ENCODE results near the gene PPARD.
"Not testable (repeated sequence)": the region's sequence is repeated elsewhere in the genome, so short reads cannot be mapped to it uniquely, and the experiment has no call there.

Gene PPARD

DNA sequence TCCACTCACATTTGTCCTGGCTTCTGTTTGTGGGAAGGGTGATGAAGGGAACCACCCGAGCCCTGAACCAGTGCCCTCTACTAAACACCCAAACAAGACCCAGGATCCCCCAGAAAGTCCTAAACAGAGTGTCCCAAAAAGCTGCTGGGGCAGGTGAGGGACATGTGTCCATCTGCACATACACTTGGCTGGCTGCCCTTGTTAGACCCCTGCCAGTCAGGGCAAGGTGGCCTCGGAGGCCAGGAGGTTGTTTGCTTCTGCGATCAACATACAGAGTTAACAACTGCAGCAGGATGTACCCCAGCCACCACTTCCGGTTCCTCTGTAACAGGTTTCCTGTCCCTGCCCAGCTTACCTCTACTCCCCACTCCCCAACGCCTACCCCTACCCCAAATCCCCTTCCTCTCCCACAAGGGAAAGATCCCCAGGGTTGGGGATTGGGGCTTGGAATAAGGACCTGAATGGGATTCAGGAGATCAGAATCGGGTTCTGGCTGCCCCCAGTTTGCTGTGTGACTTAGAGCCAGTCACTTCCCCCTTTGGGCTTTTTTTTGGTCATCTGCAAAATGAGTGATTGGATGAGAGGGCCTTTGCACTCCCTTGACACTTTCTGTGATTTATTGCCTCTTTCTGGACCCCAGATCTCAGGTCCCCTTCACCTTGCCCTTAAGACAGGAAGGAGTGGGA, 30.8 kb upstream of the PPARD start:
- Histone ChIP-seq H3K27ac (peak overlapping the region in 18 of 21 experiments; percentile 23 to 95 (median 70)), H3K4me3 (no peak overlapping the region)

- H3K27ac ChIP-seq: peak overlapping the region in 16 of 21 experiments; percentile 24 to 95 (median 70)
- H3K4me3 ChIP-seq: no peak overlapping the region
Measured at GRCh38 chr6:35312076-35312800, 30.1 kb upstream of the PPARD start.

DNA sequence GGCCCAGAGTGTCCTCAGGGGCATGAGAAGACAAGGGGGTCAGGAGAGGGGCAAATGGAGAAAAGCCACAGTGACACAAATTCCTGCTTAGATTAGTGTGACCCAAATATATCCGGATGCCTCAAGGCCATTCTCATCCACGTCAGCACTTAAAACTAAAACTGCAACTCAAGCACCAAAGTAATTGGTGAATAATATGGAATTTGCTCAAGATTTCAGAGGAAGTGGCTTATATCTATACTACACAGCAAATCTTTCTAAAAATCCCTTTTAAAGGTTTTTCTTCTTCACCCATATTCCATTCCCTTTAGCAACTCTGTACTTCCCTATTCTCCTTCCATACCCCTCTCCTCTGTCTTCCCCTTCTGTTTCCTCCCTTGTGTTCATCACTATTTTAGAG, 29.6 kb upstream of the PPARD start:
- peak overlapping the region in 9 of 21 experiments; percentile 59 to 95 (median 85) for H3K27ac ChIP-seq
- H3K4me3 ChIP-seq: no peak overlapping the region

GRCh38 chr6:35317483-35318195, 24.7 kb upstream of the PPARD start:
- peak overlapping the region in 1 of 21 experiments; percentile 3 for H3K27ac ChIP-seq
- H3K4me3 ChIP-seq: peak overlapping the region; percentile 6 to 52 (median 33)

DNA sequence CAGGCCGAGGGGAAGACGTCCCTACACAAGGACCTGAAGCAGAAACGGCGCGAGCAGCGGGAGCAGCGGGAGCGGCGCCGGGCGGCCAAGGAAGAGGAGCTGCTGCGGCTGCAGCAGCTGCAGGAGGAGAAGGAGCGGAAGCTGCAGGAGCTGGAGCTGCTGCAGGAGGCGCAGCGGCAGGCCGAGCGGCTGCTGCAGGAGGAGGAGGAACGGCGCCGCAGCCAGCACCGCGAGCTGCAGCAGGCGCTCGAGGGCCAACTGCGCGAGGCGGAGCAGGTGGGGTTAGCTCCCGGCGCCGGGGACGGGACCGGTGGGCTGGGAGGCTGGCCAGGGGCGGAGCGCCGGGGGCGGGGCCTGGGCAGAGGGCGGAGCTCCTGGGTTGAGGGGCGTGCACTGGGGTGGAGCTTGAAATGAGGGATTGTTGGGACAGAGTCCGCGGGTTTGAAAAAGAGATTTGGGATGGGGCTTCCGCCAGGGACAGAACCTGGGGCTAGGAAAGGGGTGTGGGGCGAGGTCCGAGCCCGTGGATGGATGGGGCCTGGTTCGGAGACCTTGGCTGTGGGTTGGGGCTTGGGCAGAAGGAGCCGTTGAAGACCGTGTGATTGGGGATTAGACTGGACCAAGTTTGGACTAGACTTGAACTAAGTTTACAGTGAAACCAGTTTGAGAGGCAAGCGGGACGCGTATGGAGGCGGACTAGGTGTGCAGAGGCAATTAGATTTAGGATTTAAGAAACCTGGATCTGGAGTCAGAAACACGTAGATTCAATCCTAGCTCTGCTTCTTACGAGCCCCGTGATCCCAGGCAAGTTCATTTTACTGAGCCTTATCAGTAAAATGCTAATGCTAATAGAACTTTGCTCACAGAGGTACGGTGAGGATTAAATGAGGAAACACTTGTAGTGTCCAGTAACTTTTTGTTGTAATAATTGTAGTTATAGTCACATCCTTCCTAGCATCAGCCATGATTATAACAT, 23.9 kb upstream of the PPARD start:
- Histone ChIP-seq H3K27ac (peak overlapping the region in 3 of 21 experiments; percentile 3 to 40 (median 10)), H3K4me3 (peak overlapping the region; percentile 6 to 52 (median 33))

- H3K27ac ChIP-seq: no peak overlapping the region
- no peak overlapping the region for H3K4me3 ChIP-seq
Measured at GRCh38 chr6:35319346-35320030, 22.9 kb upstream of the PPARD start.

DNA sequence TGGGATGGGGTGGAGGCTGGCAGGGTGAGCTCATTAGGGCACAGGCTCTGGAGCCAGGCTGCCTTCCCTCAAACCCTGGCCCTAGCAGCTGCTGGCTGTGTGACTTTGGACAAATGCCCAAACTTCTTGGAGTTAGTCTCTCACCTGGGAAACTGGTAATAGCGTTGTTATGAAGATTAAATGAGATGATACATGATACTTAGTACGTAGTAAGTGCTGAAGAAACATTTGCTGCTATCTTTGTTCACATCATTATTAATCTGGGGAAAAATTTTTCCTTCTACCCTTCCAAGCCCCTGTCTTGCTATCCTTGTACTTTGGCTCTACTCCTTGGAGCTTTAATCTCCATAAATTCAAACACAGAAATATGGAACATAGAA, 22.3 kb upstream of the PPARD start:
- no peak overlapping the region for H3K4me3 ChIP-seq
- H3K27ac ChIP-seq: no peak overlapping the region

- no peak overlapping the region for H3K4me3 ChIP-seq
- H3K27ac ChIP-seq: no peak overlapping the region
Measured at GRCh38 chr6:35321091-35321490, 21.3 kb upstream of the PPARD start.

- H3K4me3 ChIP-seq: no peak overlapping the region
Measured at GRCh38 chr6:35327349-35328027, 14.9 kb upstream of the PPARD start.

DNA sequence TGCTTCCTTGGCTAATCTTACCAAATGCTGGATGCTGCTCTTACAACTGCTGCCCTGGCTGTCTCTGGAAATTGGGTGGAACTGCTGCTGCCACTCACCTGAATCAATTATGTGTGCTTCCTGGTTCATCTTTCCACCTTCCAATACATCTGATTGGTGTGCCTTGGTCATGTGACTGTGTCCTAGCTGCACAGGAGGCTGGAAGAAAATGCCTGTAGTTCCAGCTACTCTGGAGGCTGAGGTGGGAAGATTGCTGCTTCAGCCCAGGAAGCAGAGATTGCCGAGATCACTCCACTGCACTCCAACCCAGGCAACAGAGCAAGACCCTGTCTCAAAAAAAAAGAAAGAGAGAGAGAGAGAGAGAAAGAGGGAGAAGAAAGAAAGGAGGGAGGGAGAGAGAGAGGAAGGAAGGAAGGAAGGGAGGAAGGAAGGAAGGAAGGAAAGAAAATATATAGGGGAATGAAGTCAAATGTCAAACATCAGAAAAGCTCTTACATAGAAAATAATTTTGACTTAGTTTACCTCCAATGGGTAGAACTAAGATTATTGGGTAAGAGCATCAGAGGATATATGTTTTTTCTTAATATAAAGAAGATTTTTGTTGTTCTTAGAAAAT, 14.1 kb upstream of the PPARD start:
- Histone ChIP-seq H3K27ac (peak overlapping the region in 1 of 21 experiments; percentile 17), H3K4me3 (no peak overlapping the region)

More at GRCh38 chr6:35327349-35328027, 14.9 kb upstream of the PPARD start:
- peak overlapping the region in 1 of 21 experiments; percentile 17 for H3K27ac ChIP-seq

DNA sequence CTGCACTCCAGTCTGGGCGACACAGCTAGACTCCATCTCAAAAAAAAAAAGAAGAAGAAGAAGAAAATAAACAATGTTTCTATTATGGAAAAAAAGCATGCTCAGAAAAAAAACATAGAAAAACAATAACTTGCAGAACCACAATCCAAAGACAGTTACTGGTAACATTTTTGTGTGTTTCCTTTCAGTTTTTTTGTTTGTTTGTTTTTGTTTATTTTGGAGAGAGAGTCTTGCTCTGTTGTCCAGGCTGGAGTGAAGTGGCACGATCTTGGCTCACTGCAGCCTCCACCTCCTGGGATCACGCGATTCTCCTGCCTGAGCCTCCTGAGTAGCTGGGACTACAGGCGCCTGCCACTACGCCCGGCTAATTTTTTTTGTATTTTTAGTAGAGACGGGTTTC, 13.4 kb upstream of the PPARD start:
- not testable (repeated sequence) for H3K27ac ChIP-seq, H3K4me3 ChIP-seq

GRCh38 chr6:35330541-35331119, 11.7 kb upstream of the PPARD start:
- Histone ChIP-seq H3K27ac (no peak overlapping the region), H3K4me3 (no peak overlapping the region)

- not testable (repeated sequence) for H3K4me3 ChIP-seq, H3K27ac ChIP-seq
Measured at GRCh38 chr6:35332074-35332887, 10.1 kb upstream of the PPARD start.

DNA sequence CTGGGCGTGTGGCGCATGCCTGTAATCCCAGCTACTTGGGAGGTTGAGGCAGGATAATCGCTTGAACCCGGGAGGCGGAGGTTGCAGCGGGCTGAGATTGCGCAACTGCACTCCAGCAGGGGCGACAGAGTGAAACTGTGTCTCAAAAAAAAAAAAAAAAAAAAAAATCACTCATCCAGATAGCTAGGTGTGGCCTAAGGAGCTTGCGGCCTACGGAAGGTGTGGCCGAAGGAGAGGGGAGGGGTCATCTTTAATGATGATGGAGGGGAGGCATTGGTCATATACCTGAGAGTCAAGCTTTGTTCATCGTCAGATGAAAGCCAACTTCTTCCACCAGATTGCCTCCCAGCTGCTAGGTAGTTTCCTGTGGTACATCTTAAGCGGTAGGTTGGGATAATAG, 801 bp upstream of the PPARD start:
- Histone ChIP-seq H3K27ac (peak overlapping the region in 5 of 21 experiments; percentile 7 to 96 (median 35)), H3K4me3 (no peak overlapping the region)

GRCh38 chr6:35343092-35343834, 905 bp downstream of the PPARD start:
- H3K4me3 ChIP-seq: peak overlapping the region; percentile 58 to 99 (median 91)

More at GRCh38 chr6:35343092-35343834, 905 bp downstream of the PPARD start:
- peak overlapping the region; percentile 79 to 99 (median 90) for H3K27ac ChIP-seq
